Measurements from ENCODE around the gene POU2AF2. TPM values are rescaled to one million over a fixed set of nuclear protein-coding genes. Genes with fewer than 3 reads are reported as not detected.

The POU2AF2 gene
- not detected in 2 replicates for total RNA-seq

DNA sequence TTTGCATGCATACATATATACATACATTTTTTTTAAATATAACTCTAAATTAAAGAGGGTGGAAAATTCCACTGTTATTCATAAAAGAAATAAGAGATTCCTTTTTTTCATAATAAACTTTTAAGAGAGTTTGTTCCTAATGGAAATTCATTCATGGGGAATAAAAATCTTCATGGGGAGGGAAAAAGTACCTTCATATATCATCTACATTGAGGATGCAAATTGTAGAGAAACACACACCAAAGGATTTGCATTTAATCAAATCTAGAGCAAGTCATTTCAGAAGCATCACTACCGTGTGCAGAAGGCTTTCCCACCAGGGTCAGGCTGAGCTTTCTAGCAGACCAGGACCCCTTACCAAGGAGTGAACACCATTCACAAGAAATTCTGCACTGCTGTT lies at the start of gene POU2AF2:
POU2AF2 (plus strand) TSS at position 301 of the 400 bp plus-strand sequence. CDS start 129 bp downstream, outside the sequence.

DNA sequence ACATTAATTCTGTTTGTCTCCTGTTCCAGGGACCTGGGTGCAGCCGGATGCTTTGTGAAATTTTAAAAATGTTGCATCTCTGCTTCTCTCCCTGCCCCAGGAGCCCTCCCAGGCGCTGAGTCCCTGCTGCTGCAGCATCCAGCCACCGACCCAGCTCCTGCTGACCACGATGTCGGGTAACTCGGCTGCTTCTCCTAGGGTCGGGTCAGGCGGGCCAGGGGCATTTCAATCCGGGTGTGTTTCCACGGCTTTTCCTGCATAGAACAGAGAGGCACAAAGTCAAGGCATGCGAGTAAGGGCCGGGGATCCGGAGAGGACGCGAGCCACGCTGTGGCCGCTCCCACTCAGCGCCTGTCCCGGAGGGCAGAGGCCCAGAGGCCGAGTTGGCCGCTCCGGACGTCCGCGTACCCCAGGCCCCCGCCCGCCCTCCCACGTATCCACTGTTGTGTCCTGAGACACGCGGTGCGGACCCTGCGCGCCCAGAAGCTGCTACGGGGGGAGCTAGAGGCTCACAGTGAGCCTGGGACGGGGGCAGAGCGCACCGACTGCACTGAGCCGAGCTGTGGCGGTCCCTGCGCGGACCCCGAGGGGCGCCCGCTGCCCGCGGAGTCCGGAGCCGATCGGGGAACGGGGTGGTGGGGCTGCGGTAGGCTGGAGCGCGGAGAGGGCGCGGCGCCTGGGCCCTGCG lies 53.0 kb downstream of the POU2AF2 start, which contains the start of gene POU2AF3:
POU2AF3 (plus strand) TSS at position 134 of the 688 bp plus-strand sequence; CDS start at position 170, 36 bp downstream.

Other genes with a start within 250 kb of the POU2AF2 start
- not detected in 2 replicates for gene POU2AF3, start 52.8 kb downstream of the POU2AF2 start, total RNA-seq
- not detected in 2 replicates for gene POU2AF1, start 133.6 kb downstream of the POU2AF2 start, total RNA-seq

Data from bladder microvascular endothelial cell (primary cell).